ENCODE results near the gene PTPRN2. TPM values are rescaled to one million over a fixed set of nuclear protein-coding genes. Genes with fewer than 3 reads are reported as not detected.
"Not testable (repeated sequence)": the region's sequence is repeated elsewhere in the genome, so short reads cannot be mapped to it uniquely, and the experiment has no call there.

Gene PTPRN2
- polyA plus RNA-seq, 2 donors: 0.37 to 0.40 TPM

GRCh38 chr7:158300427-158300826 is 287.2 kb downstream of the PTPRN2 start:
- no peaks in the 10 kb centered on the region for H3K4me1 ChIP-seq (ENCODE audit: control insufficient read depth in 2 of 2, insufficient read depth in 2 of 2, low read length in 1 of 2)
- H3K36me3 ChIP-seq (ENCODE audit: control insufficient read depth in 2 of 2, insufficient read depth in 2 of 2, low read length in 1 of 2): no peaks in the 10 kb centered on the region
- peaks cover 0 to 4% of the 10 kb centered on the region in 2 donors for H3K9me3 ChIP-seq (ENCODE audit: control insufficient read depth in 2 of 2, insufficient read depth in 1 of 2, low read depth in 1 of 2, low read length in 1 of 2)
- 84 to 86% methylated on average over 16 of the region's 16 CpGs for WGBS, 2 donors
- H3K4me3 ChIP-seq (ENCODE audit: low read depth in 1 of 2, low read length in 2 of 2): no peak overlapping the region
- no peaks in the 10 kb centered on the region for H3K27me3 ChIP-seq (ENCODE audit: control insufficient read depth in 1 of 2, insufficient read depth in 2 of 2, low read length in 2 of 2)
- H3K27ac ChIP-seq (ENCODE audit: low read depth in 2 of 2, low read length in 1 of 2): no peak overlapping the region

DNA sequence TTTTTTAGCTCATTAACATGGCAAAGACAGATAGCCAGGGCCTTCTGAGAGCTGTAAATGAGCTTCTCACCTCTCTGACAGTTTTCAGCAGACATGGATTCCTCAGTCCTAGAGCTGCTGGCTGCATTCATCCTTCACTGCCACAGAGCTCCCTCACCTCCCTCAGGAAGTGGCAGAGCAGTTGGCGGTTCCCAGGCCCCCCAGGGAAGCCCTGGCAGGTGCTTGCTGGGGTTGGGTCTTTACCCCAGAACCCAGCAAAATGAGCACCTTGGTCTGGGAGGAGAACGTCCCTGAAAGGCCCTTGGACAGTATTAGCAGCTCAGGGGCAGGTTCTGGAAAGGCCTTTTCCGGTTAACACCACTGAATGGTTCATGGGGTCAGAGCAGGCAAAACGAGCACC is 288.0 kb downstream of the PTPRN2 start:
- Histone ChIP-seq H3K27me3 (ENCODE audit: control insufficient read depth in 1 of 2, insufficient read depth in 2 of 2, low read length in 2 of 2) (no peaks in the 10 kb centered on the region), H3K27ac (ENCODE audit: low read depth in 2 of 2, low read length in 1 of 2) (no peak overlapping the region), H3K9me3 (ENCODE audit: control insufficient read depth in 2 of 2, insufficient read depth in 1 of 2, low read depth in 1 of 2, low read length in 1 of 2) (peaks cover 0 to 2% of the 10 kb centered on the region in 2 donors), H3K36me3 (ENCODE audit: control insufficient read depth in 2 of 2, insufficient read depth in 2 of 2, low read length in 1 of 2) (no peaks in the 10 kb centered on the region), H3K4me3 (ENCODE audit: low read depth in 1 of 2, low read length in 2 of 2) (no peak overlapping the region), H3K4me1 (ENCODE audit: control insufficient read depth in 2 of 2, insufficient read depth in 2 of 2, low read length in 1 of 2) (no peaks in the 10 kb centered on the region)
- WGBS, 2 donors: 71 to 79% methylated on average over 4 of the region's 4 CpGs

DNA sequence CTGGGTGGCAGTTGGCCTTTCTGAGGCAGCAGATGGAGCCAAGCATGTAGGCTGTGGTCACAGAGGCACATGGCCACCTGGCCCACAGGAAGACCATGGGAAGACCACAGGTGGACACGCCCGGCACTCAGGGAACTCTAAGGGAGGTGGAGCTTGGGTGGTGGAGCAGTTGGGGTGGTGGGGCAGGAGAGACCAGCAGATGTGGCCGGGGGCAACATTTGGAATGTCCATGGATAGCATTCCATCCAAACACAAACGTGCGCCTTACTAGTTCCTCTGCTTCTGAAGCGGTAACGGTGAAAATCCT is 290.9 kb downstream of the PTPRN2 start:
- no peak overlapping the region for H3K27ac ChIP-seq (ENCODE audit: low read depth in 2 of 2, low read length in 1 of 2)
- 93 to 95% methylated on average over 7 of the region's 7 CpGs for WGBS, 2 donors
- no peaks in the 10 kb centered on the region for H3K9me3 ChIP-seq (ENCODE audit: control insufficient read depth in 2 of 2, insufficient read depth in 1 of 2, low read depth in 1 of 2, low read length in 1 of 2)
- no peaks in the 10 kb centered on the region for H3K36me3 ChIP-seq (ENCODE audit: control insufficient read depth in 2 of 2, insufficient read depth in 2 of 2, low read length in 1 of 2)
- no peak overlapping the region for H3K4me3 ChIP-seq (ENCODE audit: low read depth in 1 of 2, low read length in 2 of 2)
- H3K27me3 ChIP-seq (ENCODE audit: control insufficient read depth in 1 of 2, insufficient read depth in 2 of 2, low read length in 2 of 2): peaks cover 0 to under 1% of the 10 kb centered on the region in 2 donors
- no peaks in the 10 kb centered on the region for H3K4me1 ChIP-seq (ENCODE audit: control insufficient read depth in 2 of 2, insufficient read depth in 2 of 2, low read length in 1 of 2)

DNA sequence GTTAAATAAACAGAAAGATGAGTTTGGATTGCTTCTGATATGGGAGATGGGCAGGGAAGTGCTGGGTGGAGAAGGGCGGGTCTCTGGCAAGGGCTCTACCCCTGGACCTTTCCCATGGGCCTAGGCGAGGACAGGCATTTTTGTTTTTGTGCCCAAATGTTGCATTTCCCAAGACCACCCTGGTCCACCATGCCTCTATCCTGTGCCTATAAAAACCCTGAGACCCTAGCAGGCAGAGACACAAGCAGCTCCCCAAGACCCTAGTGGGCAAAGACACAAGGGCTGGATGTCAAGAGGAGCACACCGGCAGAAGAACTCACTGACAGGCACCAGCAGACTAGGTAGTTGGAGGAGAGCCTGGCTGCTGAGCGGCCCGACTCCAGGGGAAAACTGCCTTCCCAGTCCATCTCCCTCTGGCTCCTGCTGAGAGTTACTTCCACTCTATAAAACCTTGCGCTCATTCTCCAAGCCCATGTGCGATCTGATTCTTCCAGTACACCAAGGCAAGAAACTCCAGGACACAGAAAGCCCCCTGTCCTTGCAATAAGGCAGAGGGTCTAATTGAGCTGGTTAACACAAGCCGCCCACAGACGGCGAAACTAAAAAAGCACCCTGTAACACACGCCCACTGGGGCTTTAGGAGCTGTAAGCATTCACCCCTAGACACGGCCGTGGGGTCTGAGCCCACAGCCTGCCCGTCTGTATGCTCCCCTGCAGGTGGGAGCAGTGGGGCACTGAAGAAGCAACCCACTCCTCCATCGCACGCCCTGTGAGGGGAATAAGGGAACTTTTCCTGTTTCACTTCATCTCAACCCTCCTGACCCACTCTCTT is 291.4 kb downstream of the PTPRN2 start:
- Histone ChIP-seq H3K4me3 (ENCODE audit: low read depth in 1 of 2, low read length in 2 of 2) (no peak overlapping the region), H3K27ac (ENCODE audit: low read depth in 2 of 2, low read length in 1 of 2) (no peak overlapping the region), H3K27me3 (ENCODE audit: control insufficient read depth in 1 of 2, insufficient read depth in 2 of 2, low read length in 2 of 2) (peaks cover 0 to 2% of the 10 kb centered on the region in 2 donors), H3K4me1 (ENCODE audit: control insufficient read depth in 2 of 2, insufficient read depth in 2 of 2, low read length in 1 of 2) (no peaks in the 10 kb centered on the region), H3K36me3 (ENCODE audit: control insufficient read depth in 2 of 2, insufficient read depth in 2 of 2, low read length in 1 of 2) (no peaks in the 10 kb centered on the region), H3K9me3 (ENCODE audit: control insufficient read depth in 2 of 2, insufficient read depth in 1 of 2, low read depth in 1 of 2, low read length in 1 of 2) (no peaks in the 10 kb centered on the region)
- WGBS, 2 donors: 89 to 91% methylated on average over 16 of the region's 16 CpGs

- H3K27me3 ChIP-seq (ENCODE audit: control insufficient read depth in 1 of 2, insufficient read depth in 2 of 2, low read length in 2 of 2); H3K9me3 ChIP-seq (ENCODE audit: control insufficient read depth in 2 of 2, insufficient read depth in 1 of 2, low read depth in 1 of 2, low read length in 1 of 2); H3K4me1 ChIP-seq (ENCODE audit: control insufficient read depth in 2 of 2, insufficient read depth in 2 of 2, low read length in 1 of 2); H3K36me3 ChIP-seq (ENCODE audit: control insufficient read depth in 2 of 2, insufficient read depth in 2 of 2, low read length in 1 of 2); H3K4me3 ChIP-seq (ENCODE audit: low read depth in 1 of 2, low read length in 2 of 2); H3K27ac ChIP-seq (ENCODE audit: low read depth in 2 of 2, low read length in 1 of 2): not testable (repeated sequence)
- WGBS, 2 donors: 95 to 97% methylated on average over 24 to 29 of the region's 29 CpGs
Measured at GRCh38 chr7:158294468-158295215, 293.0 kb downstream of the PTPRN2 start.

DNA sequence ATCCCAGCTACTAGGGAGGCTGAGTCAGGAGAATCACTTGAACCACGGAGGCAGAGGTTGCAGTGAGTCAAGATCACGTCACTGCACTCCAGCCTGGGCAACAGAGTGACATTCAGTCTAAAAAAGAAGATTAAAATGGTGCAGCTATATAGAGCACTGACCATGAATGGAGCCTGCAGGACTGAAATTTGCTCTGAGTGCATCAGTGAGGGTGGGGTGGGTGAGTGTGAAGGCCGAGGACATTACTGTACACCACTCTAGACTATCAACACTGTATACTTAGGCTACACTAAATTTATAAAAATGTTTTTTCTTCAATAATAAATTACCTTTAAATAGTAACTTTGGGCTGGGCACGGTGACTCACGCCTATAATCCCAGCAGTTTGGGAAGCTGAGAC is 294.7 kb downstream of the PTPRN2 start:
- H3K36me3 ChIP-seq (ENCODE audit: control insufficient read depth in 2 of 2, insufficient read depth in 2 of 2, low read length in 1 of 2): no peaks in the 10 kb centered on the region
- H3K27me3 ChIP-seq (ENCODE audit: control insufficient read depth in 1 of 2, insufficient read depth in 2 of 2, low read length in 2 of 2): peaks cover 0 to 2% of the 10 kb centered on the region in 2 donors
- no peak overlapping the region for H3K27ac ChIP-seq (ENCODE audit: low read depth in 2 of 2, low read length in 1 of 2)
- peaks cover 6 to 10% of the 10 kb centered on the region in 2 donors for H3K9me3 ChIP-seq (ENCODE audit: control insufficient read depth in 2 of 2, insufficient read depth in 1 of 2, low read depth in 1 of 2, low read length in 1 of 2)
- no peak overlapping the region for H3K4me3 ChIP-seq (ENCODE audit: low read depth in 1 of 2, low read length in 2 of 2)
- H3K4me1 ChIP-seq (ENCODE audit: control insufficient read depth in 2 of 2, insufficient read depth in 2 of 2, low read length in 1 of 2): no peaks in the 10 kb centered on the region
- WGBS, 2 donors: 57 to 61% methylated on average over 5 of the region's 5 CpGs

DNA sequence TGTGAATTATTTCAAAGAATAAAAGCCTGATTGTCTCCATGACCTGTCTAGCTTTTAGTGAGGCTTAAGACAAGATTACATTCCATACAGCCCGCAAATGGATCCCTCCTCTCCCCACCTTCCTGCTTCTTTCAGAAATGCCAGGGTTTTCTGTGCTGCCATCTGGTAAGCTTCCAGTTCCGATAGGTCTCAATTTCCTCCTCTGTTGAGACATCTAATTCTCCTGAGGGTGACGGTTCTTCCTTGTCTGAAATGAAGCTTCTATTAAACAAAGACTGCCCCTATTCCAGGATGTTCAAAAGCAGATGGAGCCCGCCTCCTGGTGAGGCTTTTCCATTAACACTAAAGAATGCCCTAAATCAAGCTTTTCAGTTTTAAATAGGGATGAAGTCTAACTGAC is 295.6 kb downstream of the PTPRN2 start:
- H3K4me1 ChIP-seq (ENCODE audit: control insufficient read depth in 2 of 2, insufficient read depth in 2 of 2, low read length in 1 of 2): no peaks in the 10 kb centered on the region
- peaks cover 6 to 10% of the 10 kb centered on the region in 2 donors for H3K9me3 ChIP-seq (ENCODE audit: control insufficient read depth in 2 of 2, insufficient read depth in 1 of 2, low read depth in 1 of 2, low read length in 1 of 2)
- 70 to 72% methylated on average over 4 of the region's 4 CpGs for WGBS, 2 donors
- H3K4me3 ChIP-seq (ENCODE audit: low read depth in 1 of 2, low read length in 2 of 2): no peak overlapping the region
- H3K36me3 ChIP-seq (ENCODE audit: control insufficient read depth in 2 of 2, insufficient read depth in 2 of 2, low read length in 1 of 2): no peaks in the 10 kb centered on the region
- H3K27me3 ChIP-seq (ENCODE audit: control insufficient read depth in 1 of 2, insufficient read depth in 2 of 2, low read length in 2 of 2): peaks cover 0 to 2% of the 10 kb centered on the region in 2 donors
- H3K27ac ChIP-seq (ENCODE audit: low read depth in 2 of 2, low read length in 1 of 2): no peak overlapping the region

- H3K27ac ChIP-seq (ENCODE audit: low read depth in 2 of 2, low read length in 1 of 2): no peak overlapping the region
- no peaks in the 10 kb centered on the region for H3K4me1 ChIP-seq (ENCODE audit: control insufficient read depth in 2 of 2, insufficient read depth in 2 of 2, low read length in 1 of 2)
- H3K9me3 ChIP-seq (ENCODE audit: control insufficient read depth in 2 of 2, insufficient read depth in 1 of 2, low read depth in 1 of 2, low read length in 1 of 2): peaks cover 6 to 13% of the 10 kb centered on the region in 2 donors
- H3K36me3 ChIP-seq (ENCODE audit: control insufficient read depth in 2 of 2, insufficient read depth in 2 of 2, low read length in 1 of 2): no peaks in the 10 kb centered on the region
- WGBS, 2 donors: 88 to 92% methylated on average over 5 of the region's 5 CpGs
- peaks cover 0 to 2% of the 10 kb centered on the region in 2 donors for H3K27me3 ChIP-seq (ENCODE audit: control insufficient read depth in 1 of 2, insufficient read depth in 2 of 2, low read length in 2 of 2)
- H3K4me3 ChIP-seq (ENCODE audit: low read depth in 1 of 2, low read length in 2 of 2): no peak overlapping the region
Measured at GRCh38 chr7:158289761-158290523, 297.7 kb downstream of the PTPRN2 start.

DNA sequence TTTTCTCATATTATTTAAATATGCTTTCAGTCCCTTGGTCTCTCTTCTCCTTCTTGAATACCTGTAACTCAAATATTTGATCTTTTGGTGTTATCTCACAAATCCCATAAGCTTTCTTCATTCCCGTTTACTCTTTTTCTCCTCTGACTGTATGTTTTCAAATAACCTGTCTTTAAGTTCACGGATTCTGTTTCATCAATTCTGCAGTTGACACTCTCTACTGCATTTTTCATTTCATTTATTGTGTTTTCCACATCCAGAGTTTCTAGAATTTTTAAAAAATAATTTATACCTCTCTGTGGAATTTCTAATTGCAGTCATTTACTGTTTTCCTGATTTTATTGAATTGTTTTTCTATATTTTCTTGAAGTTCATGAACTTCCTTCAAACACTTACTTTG is 298.4 kb downstream of the PTPRN2 start:
- H3K9me3 ChIP-seq (ENCODE audit: control insufficient read depth in 2 of 2, insufficient read depth in 1 of 2, low read depth in 1 of 2, low read length in 1 of 2): peaks cover 6 to 13% of the 10 kb centered on the region in 2 donors
- H3K4me1 ChIP-seq (ENCODE audit: control insufficient read depth in 2 of 2, insufficient read depth in 2 of 2, low read length in 1 of 2): no peaks in the 10 kb centered on the region
- no peak overlapping the region for H3K27ac ChIP-seq (ENCODE audit: low read depth in 2 of 2, low read length in 1 of 2)
- H3K4me3 ChIP-seq (ENCODE audit: low read depth in 1 of 2, low read length in 2 of 2): no peak overlapping the region
- no peaks in the 10 kb centered on the region for H3K36me3 ChIP-seq (ENCODE audit: control insufficient read depth in 2 of 2, insufficient read depth in 2 of 2, low read length in 1 of 2)
- peaks cover 0 to 2% of the 10 kb centered on the region in 2 donors for H3K27me3 ChIP-seq (ENCODE audit: control insufficient read depth in 1 of 2, insufficient read depth in 2 of 2, low read length in 2 of 2)
- WGBS, 2 donors: 89 to 94% methylated on average over 2 of the region's 2 CpGs
